GM10847 (cell line): ENCODE measurements around the gene KCNE5.

Experiments
- POLR2A ChIP-seq: IDR thresholded peaks from 2 replicates; pipeline ENCODE4 v1.6.1; 2011; ENCODE audit not compliant: insufficient read length; ENCODE audit errors: extremely low read depth

KCNE5 gene

GRCh38 chrX:109622270-109622669, 2.7 kb downstream of the KCNE5 start:
- no peak for TF ChIP-seq POLR2A

GRCh38 chrX:109619771-109620170, 5.2 kb downstream of the KCNE5 start:
- TF ChIP-seq POLR2A = no peak

DNA sequence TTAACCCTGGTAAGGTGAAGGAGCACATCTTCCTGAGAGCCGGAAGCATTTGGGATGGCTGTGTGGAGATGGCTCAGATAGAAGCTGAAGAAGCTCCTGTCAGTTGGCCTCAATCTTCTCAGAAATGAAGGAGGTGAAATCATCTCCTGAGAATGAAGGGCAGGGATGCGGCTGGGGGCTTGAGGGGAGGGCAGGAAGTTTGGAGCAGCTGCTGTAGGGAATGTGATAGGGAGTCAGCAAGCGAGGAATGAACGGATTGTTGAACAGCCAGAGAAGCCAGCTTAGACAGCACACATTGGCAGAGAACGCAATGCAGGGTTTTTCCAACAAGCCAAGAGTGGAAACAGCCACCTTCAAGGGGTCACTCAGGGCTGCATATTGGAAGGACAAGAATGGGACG, 10.0 kb downstream of the KCNE5 start:
- no peak for TF ChIP-seq POLR2A

GRCh38 chrX:109601486-109601885, 23.5 kb downstream of the KCNE5 start:
- TF ChIP-seq POLR2A = no peak

GRCh38 chrX:109600237-109600651, 24.7 kb downstream of the KCNE5 start:
- TF ChIP-seq POLR2A = no peak

GRCh38 chrX:109596015-109596414, 29.0 kb downstream of the KCNE5 start:
- TF ChIP-seq POLR2A = no peak

DNA sequence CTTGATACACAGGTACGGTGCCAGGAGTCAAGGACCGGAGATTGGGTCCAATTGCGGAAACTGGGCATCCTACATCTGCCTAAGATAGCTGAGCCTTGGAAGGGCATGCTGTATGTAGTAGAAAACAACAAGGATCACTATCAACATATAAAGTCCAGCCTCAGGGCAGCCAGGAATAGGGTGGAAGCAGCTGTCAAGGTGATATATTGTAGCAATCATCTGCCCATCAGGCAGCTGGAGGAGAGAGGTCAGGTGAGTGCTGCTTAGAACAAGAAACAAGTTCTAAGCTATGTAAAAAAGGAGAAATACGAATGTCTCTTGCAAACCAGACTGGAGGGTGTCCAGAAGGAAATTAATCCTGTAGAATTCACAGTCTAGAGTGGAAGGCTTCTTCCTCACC, 34.8 kb downstream of the KCNE5 start:
- no peak for TF ChIP-seq POLR2A

DNA sequence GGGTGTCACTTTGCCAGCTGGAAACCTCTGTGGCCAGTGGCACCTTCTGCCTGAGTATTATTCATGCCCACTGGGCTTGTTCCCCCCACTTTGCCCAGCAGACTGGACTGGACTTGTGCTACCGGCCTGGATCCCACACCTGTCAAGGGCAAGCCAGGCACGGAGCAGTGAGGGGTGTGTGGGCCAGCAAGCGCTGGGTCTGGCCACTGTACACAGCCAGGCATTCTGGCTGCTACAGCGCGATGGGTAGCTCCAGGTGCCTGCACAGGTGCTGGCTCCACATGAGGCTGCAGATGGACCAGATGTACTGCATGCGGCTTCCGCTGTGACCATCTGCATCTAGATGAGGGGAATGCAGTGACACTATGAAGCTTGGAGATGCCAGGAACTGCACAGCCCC, 39.5 kb downstream of the KCNE5 start:
- TF ChIP-seq POLR2A = no peak

DNA sequence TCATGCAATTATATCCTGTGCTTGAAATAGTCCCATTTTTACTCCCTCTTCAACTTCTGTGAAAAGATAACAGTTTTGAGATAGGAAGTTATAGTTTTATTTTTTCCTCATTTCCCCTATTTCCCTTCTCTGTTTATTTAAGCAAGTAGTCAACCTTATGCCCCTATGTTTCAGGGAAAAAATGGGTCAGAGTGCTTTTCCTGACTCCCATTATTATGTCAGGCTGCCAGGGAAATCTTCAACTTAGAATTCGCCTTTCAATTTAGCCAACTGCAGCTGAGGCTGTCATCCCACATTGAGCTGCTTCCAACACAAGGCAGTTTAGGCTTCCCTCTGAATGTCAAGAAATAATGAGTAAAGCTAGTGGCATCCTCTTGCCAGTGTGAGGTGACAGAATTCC, 46.1 kb downstream of the KCNE5 start:
- no peak for TF ChIP-seq POLR2A

DNA sequence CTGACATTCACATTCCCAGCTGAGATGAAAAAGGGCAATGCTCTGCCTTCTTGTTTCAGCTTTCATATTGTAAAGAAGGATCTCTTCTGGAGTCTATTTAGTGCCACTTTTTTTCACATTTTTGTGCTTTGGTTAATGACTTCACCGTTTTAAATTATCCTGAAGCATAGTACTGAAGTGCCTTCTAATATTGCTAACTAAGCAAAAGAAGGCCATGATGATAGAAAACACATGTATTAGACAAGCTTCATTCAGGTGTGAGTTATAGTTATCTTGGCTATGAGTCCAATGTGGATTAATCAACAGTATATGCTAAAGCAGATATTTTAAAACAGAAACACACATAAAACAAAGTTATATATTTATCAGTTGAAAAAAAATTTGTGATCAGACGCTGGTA, 47.9 kb downstream of the KCNE5 start:
- TF ChIP-seq POLR2A = no peak
